IPS-NIHi7 (cell line): ENCODE measurements around the gene ST6GAL1.
"Not testable (repeated sequence)": the region's sequence is repeated elsewhere in the genome, so short reads cannot be mapped to it uniquely, and the experiment has no call there.

Experiments used
- DNase-seq: peaks from one replicate; pipeline ENCODE4 v3.0.0; 2012; ENCODE audit warnings: mixed read lengths; ENCODE audit errors: extremely low spot score

Gene ST6GAL1

GRCh38 chr3:186994000-186994955 is 64.0 kb downstream of the ST6GAL1 start:
- no peak for DNase-seq

GRCh38 chr3:186996356-186996755 is 66.0 kb downstream of the ST6GAL1 start:
- DNase-seq: no peak

GRCh38 chr3:186997061-186997460 is 66.7 kb downstream of the ST6GAL1 start:
- DNase-seq: no peak

DNA sequence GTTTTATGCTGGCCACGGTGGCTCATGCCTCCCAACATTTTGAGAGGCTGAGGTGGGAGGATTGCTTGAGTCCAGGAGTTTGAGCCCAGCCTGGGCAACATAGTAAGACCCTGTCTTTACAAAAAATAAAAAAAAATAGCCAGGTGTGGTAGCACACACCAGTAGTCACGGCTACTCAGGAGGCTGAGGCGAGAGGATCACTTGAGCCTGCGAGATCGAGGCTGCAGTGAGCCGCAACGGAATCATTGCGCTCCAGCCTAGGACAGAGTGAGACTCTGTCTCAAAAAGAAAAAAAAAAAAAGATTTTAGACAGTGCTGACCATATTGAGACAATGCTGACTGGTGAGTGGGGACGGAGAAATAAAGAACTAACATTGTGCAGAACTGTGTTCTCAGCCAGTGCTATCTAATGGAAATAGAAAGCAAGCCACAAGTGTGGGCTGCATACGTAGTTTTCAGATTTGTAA is 67.2 kb downstream of the ST6GAL1 start:
- no peak for DNase-seq

DNA sequence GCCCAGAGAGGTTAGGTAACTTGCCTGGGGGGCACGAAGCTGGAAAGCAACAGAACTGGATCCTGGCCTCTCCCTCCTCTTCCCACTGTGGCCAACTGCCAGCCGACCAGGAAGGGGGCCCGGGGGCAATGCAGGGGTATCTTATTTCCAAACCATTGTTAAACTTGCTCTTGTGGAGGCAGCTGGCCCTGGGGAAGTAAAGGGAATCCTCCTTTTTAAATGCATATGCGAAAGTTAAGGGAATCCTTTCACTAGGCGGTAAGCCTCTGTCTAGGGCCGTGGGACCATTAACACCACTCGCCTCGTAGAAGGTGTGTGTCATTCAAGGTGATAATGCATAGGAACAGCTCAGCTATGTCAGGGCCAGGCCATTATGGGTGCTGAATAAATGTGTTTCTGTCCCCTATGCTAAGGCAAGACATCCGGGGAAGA is 68.6 kb downstream of the ST6GAL1 start:
- DNase-seq: peak; percentile 83

DNA sequence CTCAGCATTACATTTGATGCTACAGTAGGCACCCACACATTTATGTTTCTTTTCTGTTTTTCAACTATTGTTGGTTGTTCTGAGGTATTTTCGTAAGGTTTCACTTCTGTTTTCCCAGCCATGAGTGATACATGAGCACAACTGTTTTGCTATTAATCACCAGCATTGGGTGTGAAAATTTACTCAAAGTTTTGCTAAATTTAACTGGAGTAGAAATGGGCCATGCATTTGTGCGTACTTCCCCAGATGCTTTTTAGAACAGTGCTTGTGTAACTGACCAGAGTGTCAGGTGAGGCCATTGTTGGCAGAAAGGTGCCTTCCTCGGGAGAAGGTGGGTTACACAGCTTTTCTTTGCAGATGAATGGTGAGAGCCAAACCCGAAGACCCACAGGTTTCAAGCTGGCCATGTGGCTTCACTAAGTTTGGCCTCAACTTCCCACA is 70.4 kb downstream of the ST6GAL1 start:
- no peak for DNase-seq

DNA sequence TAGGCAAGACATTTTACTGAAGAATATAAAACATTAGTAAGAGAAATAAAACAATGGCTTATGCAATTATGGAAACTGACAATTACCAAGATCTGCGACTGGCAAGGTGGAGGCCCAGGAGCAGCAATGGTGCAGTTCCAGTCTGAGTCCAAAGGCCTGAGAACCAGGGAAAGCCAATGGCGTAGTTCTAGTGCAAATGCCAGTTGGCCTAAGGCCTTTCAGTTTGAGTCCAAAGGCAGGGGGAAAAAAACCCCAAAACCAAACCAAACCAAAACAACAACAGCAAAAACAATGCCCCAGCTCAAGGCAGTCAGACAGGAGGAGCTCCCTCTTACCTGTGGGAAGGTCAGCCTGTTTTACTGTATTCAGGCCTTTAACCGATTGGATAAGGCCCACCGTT is 72.6 kb downstream of the ST6GAL1 start:
- no peak for DNase-seq

DNA sequence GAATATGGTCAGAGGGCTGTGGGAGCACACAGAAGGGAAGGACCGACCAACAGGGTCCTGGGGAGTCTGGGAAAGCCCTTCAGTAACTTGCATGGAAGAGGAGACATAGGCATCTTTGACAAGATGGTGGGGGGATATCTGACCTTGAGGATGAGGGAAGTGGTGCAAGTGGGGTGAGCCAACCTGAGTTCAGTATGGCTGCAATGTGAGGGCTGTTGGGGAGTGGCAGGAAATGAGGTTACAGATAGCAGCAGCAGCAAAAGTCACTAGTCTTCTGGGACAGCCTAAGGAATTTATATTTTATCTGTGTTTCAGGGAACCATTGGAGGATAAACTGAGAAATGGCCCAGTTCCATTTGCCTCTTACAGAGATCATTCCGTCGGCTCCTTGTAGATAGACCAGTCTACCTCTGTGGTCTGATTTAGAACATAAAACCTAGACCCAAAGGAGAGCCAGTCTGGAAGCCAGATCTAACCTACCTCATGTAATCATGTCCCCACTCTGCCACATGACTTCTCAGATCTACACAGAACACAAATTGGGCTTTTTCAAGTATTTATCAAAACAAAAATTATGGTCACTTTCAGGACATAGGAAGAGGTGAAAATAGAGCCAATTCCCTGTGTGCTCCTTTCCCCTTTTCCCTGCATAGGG is 75.6 kb downstream of the ST6GAL1 start:
- no peak for DNase-seq

DNA sequence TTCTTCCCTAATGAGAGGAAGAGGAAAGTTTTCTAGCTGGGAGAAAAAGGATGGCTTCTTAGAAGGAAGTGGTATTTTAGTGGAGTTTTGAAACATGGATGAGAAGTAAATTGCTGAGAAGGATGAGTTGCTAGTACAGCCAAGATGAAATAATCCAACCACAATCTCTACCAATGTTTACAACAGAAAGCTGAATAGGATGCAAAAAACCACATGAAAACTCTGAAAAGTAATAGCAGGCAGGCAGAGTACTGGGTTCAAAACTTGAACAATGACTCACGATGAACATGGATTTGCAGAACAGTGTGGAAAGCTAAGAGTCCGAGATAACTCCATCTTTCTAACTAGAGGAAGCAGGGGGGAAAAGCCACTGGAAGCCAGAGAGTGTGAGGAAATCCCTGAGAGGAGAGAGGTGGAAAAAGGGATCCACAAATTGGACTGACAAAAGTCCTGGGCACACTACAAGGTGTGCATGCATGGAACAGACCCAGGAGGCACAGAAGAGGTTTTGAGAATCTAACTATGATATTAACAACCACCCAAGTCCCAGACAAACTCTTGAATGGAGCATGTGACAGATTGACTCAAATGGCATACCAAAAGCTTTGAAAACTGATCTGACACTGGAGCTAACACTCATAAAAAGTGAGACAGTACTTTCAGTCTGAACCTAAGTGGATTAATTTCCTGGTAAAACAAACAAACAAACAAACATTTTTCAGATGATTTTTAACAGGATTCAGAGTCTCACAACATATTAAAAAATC is 76.7 kb downstream of the ST6GAL1 start:
- no peak for DNase-seq

DNA sequence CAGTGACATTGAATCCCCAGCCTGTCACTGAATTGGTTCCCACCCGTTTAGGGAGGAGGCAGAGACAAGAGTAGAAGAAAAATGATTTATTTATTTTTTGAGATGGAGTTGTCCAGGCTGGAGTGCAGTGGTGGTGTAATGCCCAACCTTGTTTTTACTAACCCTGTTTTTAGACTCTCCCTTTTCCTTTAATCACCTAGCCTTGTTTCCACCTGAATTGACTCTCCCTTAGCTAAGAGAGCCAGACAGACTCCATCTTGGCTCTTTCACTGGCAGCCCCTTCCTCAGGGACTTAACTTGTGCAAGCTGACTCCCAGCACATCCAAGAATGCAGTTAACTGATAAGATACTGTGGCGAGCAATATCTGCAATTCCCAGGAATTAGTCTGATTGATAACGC is 80.1 kb downstream of the ST6GAL1 start:
- DNase-seq: not testable (repeated sequence)

- no peak for DNase-seq
These were observed 81.6 kb downstream of the ST6GAL1 start for GRCh38 chr3:187011915-187012314.

- no peak for DNase-seq
These were observed 82.3 kb downstream of the ST6GAL1 start for GRCh38 chr3:187012609-187013051.

DNA sequence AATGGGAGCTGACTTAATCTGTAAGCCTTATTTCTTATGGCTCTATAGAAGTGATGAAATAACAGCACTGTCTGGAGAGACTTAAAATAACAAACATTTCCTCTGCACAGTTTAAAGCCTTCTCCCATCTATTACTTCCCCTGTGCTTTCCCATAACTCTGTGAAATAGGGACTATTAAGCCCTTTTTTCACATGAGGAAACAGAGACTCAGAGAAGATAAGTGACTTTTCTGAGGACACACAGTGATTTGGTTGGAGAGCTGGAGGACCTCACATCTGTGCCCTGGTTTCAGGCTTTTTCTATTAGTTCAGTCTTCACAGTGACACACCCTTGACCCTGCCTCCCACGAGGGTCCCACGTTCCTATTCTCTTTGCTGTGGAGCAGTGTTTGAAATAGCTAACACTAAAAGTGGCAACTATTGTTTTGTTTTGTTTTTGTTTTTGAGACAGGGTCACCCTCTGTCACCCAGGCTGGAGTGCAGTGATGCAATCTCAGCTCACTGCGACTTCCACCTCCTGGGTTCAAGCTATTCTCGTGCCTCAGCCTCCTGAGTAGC is 82.9 kb downstream of the ST6GAL1 start:
- no peak for DNase-seq

DNA sequence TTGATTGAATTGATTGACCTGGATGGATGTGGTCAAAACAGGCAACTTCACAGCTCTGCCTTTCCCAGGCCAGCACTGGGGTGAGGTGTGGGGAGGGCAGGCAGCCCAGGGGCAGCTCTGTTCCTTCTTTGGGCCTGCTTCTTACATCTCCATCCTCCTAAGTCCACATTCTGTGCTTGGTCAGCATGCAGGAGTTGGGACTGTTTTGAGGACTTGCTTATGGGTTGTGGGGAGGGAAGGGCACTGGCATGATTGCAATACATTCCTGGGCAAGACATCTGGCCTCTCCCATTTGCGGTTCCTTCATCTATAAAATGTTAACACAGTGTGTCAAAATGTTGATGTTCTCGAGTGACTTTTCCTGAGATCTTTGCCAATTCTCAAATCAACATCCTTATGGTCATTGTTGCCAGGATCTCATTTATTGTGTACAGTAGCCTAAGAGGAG is 84.1 kb downstream of the ST6GAL1 start:
- no peak for DNase-seq

- no peak for DNase-seq
These were observed 85.7 kb downstream of the ST6GAL1 start for GRCh38 chr3:187015903-187016638.

GRCh38 chr3:187016639-187017345 is 86.5 kb downstream of the ST6GAL1 start:
- DNase-seq: no peak

GRCh38 chr3:187017511-187018230 is 87.3 kb downstream of the ST6GAL1 start:
- DNase-seq: no peak

GRCh38 chr3:187019542-187020072 is 89.3 kb downstream of the ST6GAL1 start:
- DNase-seq: peak; percentile 45

- no peak for DNase-seq
These were observed 90.0 kb downstream of the ST6GAL1 start for GRCh38 chr3:187020376-187020775.
